Esophagus squamous epithelium (tissue), 5 donors: ENCODE measurements around the gene PTPRN2. TPM values are rescaled to one million over a fixed set of nuclear protein-coding genes. Genes with fewer than 3 reads are reported as not detected.

Source experiments
- DNase-seq: peaks from one replicate; lab custom pipeline; 2025; lab: John Stamatoyannopoulos, UW
- H3K27ac ChIP-seq, 4 donors: fragments of 200-600 bp; sonication (generic); one replicate each; pipeline ENCODE4 v1.5.1; 2016 to 2019; ENCODE audit warnings: mild to moderate bottlenecking in 1 of 4
- H3K27me3 ChIP-seq, 4 donors: fragments of 200-600 bp; sonication (generic); 1 replicate in 3 of 4; 2 replicates in 1 of 4; pipeline versions ENCODE4 v1.5.1 to v1.6.0; 2017 to 2021; ENCODE audit warnings: antibody characterized with exemption in 1 of 4
- H3K36me3 ChIP-seq, 3 donors: fragments of 200-600 bp; sonication (generic); one replicate each; pipeline ENCODE4 v1.5.1; 2016 to 2019
- H3K4me1 ChIP-seq, 3 donors: fragments of 200-600 bp; sonication (generic); one replicate each; pipeline ENCODE4 v1.5.1; 2017 to 2019
- H3K4me3 ChIP-seq, 4 donors: fragments of 200-600 bp; sonication (generic); 1 replicate in 3 of 4; 2 replicates in 1 of 4; pipeline ENCODE4 v1.5.1; 2016 to 2019; ENCODE audit warnings: mild to moderate bottlenecking in 2 of 4, moderate library complexity in 1 of 4
- H3K9me3 ChIP-seq, 3 donors: fragments of 200-600 bp; sonication (generic); one replicate each; pipeline ENCODE4 v1.5.1; 2016 to 2019
- POLR2A ChIP-seq, 4 donors: fragments of 450-650 bp; IDR thresholded peaks; one replicate each; pipeline ENCODE4 v1.6.1; 2017; ENCODE audit warnings: antibody characterized with exemption in 4 of 4, mild to moderate bottlenecking in 4 of 4, moderate library complexity in 3 of 4
- WGBS, 2 donors: methylation state at CpG; one replicate each; pipeline ENCODE4 v1.1.5; 2018; 5-methylcytosine and 5-hydroxymethylcytosine counted together
- intact Hi-C: fragments of 100-400 bp; cut with DNase I; formaldehyde crosslinking; loops from one replicate; pipeline ENCODE4 v1.15.0; 2022
- total RNA-seq, 4 donors: library from RNA; depleted of rRNA; stranded (reverse); fragments of >200 nt; gene quantifications; one replicate each; pipeline ENCODE4 v1.1.0, GENCODE V29; 2016
- TF ChIP-seq, protein P1 (sequence below), 6 experiments: fragments of 450-650 bp in 4 of 6; fragments of 200-600 bp in 2 of 6; sonication (generic) in 2 of 6; IDR thresholded peaks; one replicate each; pipeline ENCODE4 v1.5.1; 2016 to 2019; ENCODE audit warnings: antibody characterized with exemption in 6 of 6, mild to moderate bottlenecking in 4 of 6, moderate library complexity in 4 of 6
- donor health status: DM: yes; HTN: yes; CAD: no.

The PTPRN2 gene
- total RNA-seq, 4 donors from 2014 or later: 0.38 to 2.7 (median 1.0) TPM

DNA sequence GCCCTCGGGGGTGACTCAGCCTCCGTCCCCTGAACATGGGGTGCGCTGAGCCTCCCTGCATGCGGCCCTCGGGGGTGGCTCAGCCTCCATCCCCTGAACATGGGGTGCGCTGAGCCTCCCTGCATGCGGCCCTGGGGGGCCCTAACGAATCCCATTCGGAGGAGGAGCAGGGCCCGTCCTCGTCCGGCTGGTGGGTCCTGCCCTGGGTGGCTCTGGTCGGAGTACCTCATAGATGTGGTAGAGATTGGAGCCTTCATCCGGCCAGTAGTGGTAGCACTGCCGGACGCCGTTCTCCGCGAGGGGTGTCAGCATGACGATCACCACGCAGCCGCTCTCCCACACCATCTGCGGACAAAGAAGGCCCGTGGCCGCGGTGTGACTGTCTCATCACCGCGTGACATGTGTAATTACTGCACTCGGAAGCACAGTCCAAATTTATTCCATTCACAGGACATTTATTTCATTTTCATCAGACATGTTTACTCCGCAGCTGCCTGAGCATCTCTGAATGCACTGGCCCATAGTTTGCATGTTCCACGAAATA, 1009.8 kb downstream of the PTPRN2 start:
- 89 to 95% methylated on average over 16 of the region's 31 CpGs for WGBS, 2 donors
- H3K27ac ChIP-seq: no peak overlapping the region
- H3K36me3 ChIP-seq: no peaks in the 10 kb centered on the region
- no peaks in the 10 kb centered on the region for H3K4me1 ChIP-seq
- intact Hi-C loops: no loop called here
- no peak for TF ChIP-seq POLR2A (IDR thresholded peaks at IDR 0.05)
- TF ChIP-seq, protein P1, sequence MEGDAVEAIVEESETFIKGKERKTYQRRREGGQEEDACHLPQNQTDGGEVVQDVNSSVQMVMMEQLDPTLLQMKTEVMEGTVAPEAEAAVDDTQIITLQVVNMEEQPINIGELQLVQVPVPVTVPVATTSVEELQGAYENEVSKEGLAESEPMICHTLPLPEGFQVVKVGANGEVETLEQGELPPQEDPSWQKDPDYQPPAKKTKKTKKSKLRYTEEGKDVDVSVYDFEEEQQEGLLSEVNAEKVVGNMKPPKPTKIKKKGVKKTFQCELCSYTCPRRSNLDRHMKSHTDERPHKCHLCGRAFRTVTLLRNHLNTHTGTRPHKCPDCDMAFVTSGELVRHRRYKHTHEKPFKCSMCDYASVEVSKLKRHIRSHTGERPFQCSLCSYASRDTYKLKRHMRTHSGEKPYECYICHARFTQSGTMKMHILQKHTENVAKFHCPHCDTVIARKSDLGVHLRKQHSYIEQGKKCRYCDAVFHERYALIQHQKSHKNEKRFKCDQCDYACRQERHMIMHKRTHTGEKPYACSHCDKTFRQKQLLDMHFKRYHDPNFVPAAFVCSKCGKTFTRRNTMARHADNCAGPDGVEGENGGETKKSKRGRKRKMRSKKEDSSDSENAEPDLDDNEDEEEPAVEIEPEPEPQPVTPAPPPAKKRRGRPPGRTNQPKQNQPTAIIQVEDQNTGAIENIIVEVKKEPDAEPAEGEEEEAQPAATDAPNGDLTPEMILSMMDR (IDR thresholded peaks at IDR 0.05): no peak
- H3K4me3 ChIP-seq: no peak overlapping the region
- DNase-seq: no peak
- no peaks in the 10 kb centered on the region for H3K9me3 ChIP-seq
- H3K27me3 ChIP-seq: peaks cover 0 to 9% (median 0%) of the 10 kb centered on the region in 4 donors

DNA sequence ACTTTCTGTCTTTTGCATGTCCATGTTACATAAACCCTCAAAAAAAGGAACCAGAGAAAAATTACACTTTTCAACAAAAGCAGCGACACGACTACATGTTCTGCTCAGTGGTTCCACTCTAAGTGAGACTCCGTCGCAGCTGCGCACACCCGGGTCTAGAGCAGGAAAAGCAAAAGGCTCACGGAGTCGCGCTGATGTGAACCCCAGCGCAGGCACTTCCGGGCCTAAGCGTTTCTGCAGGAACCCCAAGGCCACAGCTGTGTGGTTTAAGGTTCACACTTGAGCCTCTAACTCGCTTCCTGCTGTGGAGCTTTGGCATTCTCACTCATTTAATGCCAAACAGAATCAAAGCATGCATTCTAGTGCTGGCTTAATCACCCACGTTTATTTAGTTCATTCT, 1010.6 kb downstream of the PTPRN2 start:
- Histone ChIP-seq H3K4me1 (no peaks in the 10 kb centered on the region), H3K4me3 (no peak overlapping the region), H3K27ac (no peak overlapping the region), H3K27me3 (peaks cover 0 to 9% (median 0%) of the 10 kb centered on the region in 4 donors), H3K9me3 (no peaks in the 10 kb centered on the region), H3K36me3 (no peaks in the 10 kb centered on the region)
- DNase-seq: no peak
- 74 to 79% methylated on average over 14 of the region's 14 CpGs for WGBS, 2 donors
- intact Hi-C loops: no loop called here
- TF ChIP-seq POLR2A (IDR thresholded peaks at IDR 0.05): no peak
- TF ChIP-seq, protein P1 (IDR thresholded peaks at IDR 0.05): no peak

DNA sequence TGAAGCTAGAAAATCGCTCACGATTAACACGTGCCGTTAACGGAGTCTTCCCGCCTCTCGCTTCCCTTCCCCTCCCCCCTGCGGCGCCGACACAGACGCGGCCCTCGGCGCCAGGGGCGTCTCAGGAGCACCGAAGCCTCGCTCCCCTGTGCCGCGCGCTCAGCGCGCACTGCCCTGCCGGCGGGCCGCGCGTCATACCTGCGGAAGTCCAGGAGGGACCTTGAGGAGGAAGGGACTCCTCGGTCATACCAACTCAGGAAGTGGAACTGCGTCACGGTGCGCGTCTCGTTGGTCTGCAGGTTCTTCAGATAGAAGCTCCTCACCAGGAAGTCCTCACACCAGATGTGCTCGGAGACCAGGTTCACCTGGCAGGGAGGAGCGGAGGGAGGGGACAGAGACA, 1011.2 kb downstream of the PTPRN2 start:
- WGBS, 2 donors: 65 to 73% methylated on average over 3 to 8 of the region's 36 CpGs
- Histone ChIP-seq H3K27ac (no peak overlapping the region), H3K9me3 (no peaks in the 10 kb centered on the region), H3K27me3 (peaks cover 0 to 9% (median 0%) of the 10 kb centered on the region in 4 donors), H3K36me3 (no peaks in the 10 kb centered on the region), H3K4me1 (no peaks in the 10 kb centered on the region), H3K4me3 (peak overlapping the region in 2 of 4 donors; percentile 23 to 24)
- TF ChIP-seq, protein P1 (IDR thresholded peaks at IDR 0.05): no peak
- no peak for TF ChIP-seq POLR2A (IDR thresholded peaks at IDR 0.05)
- intact Hi-C loops: no loop called here
- no peak for DNase-seq

DNA sequence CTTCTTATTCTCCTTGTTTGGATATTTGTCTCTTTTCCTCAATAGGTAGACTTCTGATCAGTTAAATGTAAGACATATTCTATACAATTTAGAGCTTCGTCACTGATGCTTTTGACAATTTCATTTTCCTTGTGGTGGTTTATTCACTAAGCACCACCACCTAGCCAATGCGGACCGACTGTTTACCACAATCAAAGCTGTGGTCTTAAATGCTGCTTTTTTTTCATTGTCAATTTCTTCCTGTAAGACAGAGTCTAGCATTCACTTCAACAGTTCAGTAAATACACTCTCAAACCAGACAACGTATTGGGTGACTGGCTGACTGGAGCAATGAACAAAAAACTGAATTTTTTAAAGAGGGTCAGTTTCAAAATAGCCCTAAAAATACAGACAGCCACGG, 1011.8 kb downstream of the PTPRN2 start:
- H3K36me3 ChIP-seq: no peaks in the 10 kb centered on the region
- peaks cover 0 to 9% (median 0%) of the 10 kb centered on the region in 4 donors for H3K27me3 ChIP-seq
- no peaks in the 10 kb centered on the region for H3K4me1 ChIP-seq
- H3K4me3 ChIP-seq: no peak overlapping the region
- intact Hi-C loops: no loop called here
- no peaks in the 10 kb centered on the region for H3K9me3 ChIP-seq
- WGBS, 2 donors: 81 to 82% methylated on average over 5 of the region's 5 CpGs
- no peak for DNase-seq
- H3K27ac ChIP-seq: no peak overlapping the region
- TF ChIP-seq POLR2A (IDR thresholded peaks at IDR 0.05): no peak
- TF ChIP-seq, protein P1 (IDR thresholded peaks at IDR 0.05): no peak

DNA sequence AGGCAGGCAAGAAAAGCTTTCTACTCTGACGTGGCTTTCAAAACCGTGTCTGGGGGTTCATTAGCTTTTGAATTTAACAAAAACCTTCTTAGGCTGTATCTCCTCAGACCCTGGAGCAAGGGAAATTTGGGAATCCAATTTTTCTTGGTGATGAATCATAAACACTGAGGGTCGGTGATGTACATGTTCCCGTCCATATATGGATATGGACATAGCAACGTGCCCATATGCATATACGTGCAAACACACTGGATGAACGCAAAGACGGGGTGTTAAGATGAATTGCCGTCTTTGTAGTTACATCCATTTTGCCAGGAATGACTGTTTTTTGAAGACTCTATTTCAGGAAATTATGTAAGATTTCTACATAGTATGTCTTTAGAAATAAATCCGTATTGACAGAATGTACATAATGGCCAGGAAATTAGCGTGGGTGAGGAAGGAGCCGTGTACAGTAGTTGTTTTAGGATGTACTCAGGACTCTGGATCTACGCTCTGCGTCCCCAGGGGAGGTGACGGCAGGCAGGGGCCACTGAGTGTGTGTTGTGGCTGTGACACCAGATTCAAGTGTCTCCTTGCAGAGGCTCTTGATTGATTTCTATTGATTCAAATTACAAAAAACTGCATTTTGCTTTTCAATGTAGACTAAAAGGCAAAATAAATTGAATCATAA, 1012.6 kb downstream of the PTPRN2 start:
- H3K4me3 ChIP-seq: no peak overlapping the region
- DNase-seq: no peak
- no peaks in the 10 kb centered on the region for H3K36me3 ChIP-seq
- peaks cover 0 to 9% (median 0%) of the 10 kb centered on the region in 4 donors for H3K27me3 ChIP-seq
- H3K4me1 ChIP-seq: no peaks in the 10 kb centered on the region
- TF ChIP-seq, protein P1 (IDR thresholded peaks at IDR 0.05): no peak
- TF ChIP-seq POLR2A (IDR thresholded peaks at IDR 0.05): no peak
- 74 to 78% methylated on average over 15 of the region's 15 CpGs for WGBS, 2 donors
- no peak overlapping the region for H3K27ac ChIP-seq
- intact Hi-C loops: no loop called here
- no peaks in the 10 kb centered on the region for H3K9me3 ChIP-seq
